Measurements from ENCODE around the gene SMARCD3. TPM values are rescaled to one million over a fixed set of nuclear protein-coding genes. Genes with fewer than 3 reads are reported as not detected.

Gene SMARCD3
- total and polyA plus RNA-seq, 2 of the 4 experiments (the other 2 are of a cell fraction) = 37.5 to 48.5 TPM

DNA sequence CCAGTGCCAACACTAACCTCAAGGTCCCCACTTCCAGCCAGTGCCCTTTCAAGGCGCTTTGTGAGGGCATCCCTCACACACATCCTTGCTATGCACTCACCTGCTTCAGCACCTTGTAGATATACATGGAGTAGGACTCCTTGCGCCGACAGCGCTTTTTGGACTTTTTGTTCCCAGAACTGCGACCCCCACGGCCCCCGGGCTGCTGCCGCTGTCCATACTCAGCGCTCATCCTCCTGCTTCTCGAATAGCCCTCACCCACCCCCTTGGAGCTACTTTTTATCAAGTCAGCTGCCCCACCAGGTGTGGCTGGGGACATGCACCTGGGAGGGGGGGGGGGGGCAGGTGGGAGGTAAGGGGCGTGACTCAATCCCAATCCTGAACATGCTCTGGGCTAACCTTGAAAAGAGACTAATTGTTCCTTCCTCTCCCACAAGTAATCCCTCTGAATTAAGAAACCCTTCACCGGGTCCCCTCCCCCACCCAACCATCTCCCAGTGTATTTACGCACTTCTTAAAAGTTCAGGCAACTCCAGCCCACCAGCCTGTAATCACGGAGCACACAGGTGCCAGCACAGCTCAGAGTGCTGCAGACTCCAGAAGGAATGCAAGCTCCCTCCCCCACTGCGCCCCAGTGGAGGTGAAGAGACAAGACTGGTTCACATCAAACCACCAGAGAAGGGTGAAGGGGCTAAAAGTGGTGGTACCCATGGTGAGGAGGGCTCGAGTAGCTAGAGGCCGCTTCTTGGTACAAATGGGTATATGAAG, 38.2 kb downstream of the SMARCD3 start, which contains the start of gene H2BK1:
Gene H2BK1, minus strand, starts transcription at position 402 of the 768 bp plus-strand sequence. Its CDS starts 170 bp downstream, at position 232.
- dilution Hi-C loops (cut with HindIII; ENCODE audit: low sequenced_read_pairs, unreplicated experiment) = no loop called here
- Histone ChIP-seq H3K14ac (replicated peaks; ENCODE audit: low read depth, low read length) (no peak within 1 kb of the TSS), H4K91ac (ENCODE audit: insufficient read depth, low read depth, low read length) (no peak within 1 kb of the TSS), H2AK5ac (ENCODE audit: low read depth, low read length) (no peak within 1 kb of the TSS), H2BK15ac (ENCODE audit: low read depth, low read length) (no peak within 1 kb of the TSS), H2BK20ac (ENCODE audit: low read depth, low read length) (no peak within 1 kb of the TSS), H3K36me3 (ENCODE audit: control insufficient read depth, insufficient read depth, low read length) (peaks cover 27% of the 10 kb centered on the region), H3K23ac (ENCODE audit: low read depth, low read length) (no peak within 1 kb of the TSS), H3K9me1 (ENCODE audit: insufficient read depth, low read length) (no peaks in the 10 kb centered on the region; the same call in 1 of the 2 replicates), H2AFZ (replicated peaks; ENCODE audit: low read length, poor library complexity) (no peak within 1 kb of the TSS), H3K27me3 (ENCODE audit: control insufficient read depth, insufficient read depth, low read length) (peaks cover 29% of the 10 kb centered on the region), H4K8ac (ENCODE audit: low read depth in 2 of 2, low read length in 2 of 2) (no peak within 1 kb of the TSS), H3K9ac (ENCODE audit: low read depth, low read length) (no peak within 1 kb of the TSS), H2BK5ac (ENCODE audit: low read depth, low read length, poor library complexity, severe bottlenecking) (no peak within 1 kb of the TSS), H3K18ac (ENCODE audit: low read depth, low read length) (no peak within 1 kb of the TSS), H3K4me3 (ENCODE audit: insufficient read depth, low read depth, low read length) (no peak within 1 kb of the TSS), H3K4me1 (ENCODE audit: control insufficient read depth, insufficient read depth, low read length) (no peaks in the 10 kb centered on the region), H3K56ac (ENCODE audit: extremely low read depth, insufficient read depth, low read length) (no peak within 1 kb of the TSS), H3K4me2 (ENCODE audit: low read depth, low read length) (no peak within 1 kb of the TSS), H4K5ac (ENCODE audit: low read depth, low read length) (no peak within 1 kb of the TSS), H3K27ac (ENCODE audit: insufficient read depth, low read length) (no peak within 1 kb of the TSS), H3K4ac (ENCODE audit: low read depth, low read length) (no peak within 1 kb of the TSS), H2AK9ac (replicated peaks; ENCODE audit: low read depth, low read length, poor library complexity) (no peak within 1 kb of the TSS), H4K20me1 (ENCODE audit: insufficient read depth, low read length) (no peaks in the 10 kb centered on the region), H3K79me1 (ENCODE audit: low read depth in 1 of 2, low read length in 2 of 2) (no peaks in the 10 kb centered on the region), H3K9me3 (ENCODE audit: control insufficient read depth, insufficient read depth, low read length) (no peaks in the 10 kb centered on the region), H2BK120ac (ENCODE audit: low read depth, low read length) (no peak within 1 kb of the TSS)
- intact Hi-C loops (cut with micrococcal nuclease) = no loop called here
- ChIA-PET POLR2A (ENCODE audit: unreplicated experiment) (no interaction called here), CTCF (no interaction called here)
- ATAC-seq (ENCODE audit: low read depth) (no peak), DNase-seq (no peak)
- no CpG with 5 or more reads among the region's 17 CpGs for WGBS, 2 experiments (ENCODE audit: extremely low coverage in 2 of 2, insufficient read length in 1 of 2)
- no TSS peak for BruUV-seq (replicated peaks)
- TF ChIP-seq ELK1 (IDR thresholded peaks at IDR 0.05; ENCODE audit: borderline replicate concordance, low read depth, low read length) = no peak
- no peak for TF ChIP-seq CHD1 (IDR thresholded peaks at IDR 0.05; ENCODE audit: low read depth, low read length)
- no peak for TF ChIP-seq RFX5 (IDR thresholded peaks at IDR 0.05; ENCODE audit: low read depth, low read length)
- no peak for TF ChIP-seq USF2 (IDR thresholded peaks at IDR 0.05; ENCODE audit: low read depth, low read length)
- no peak for TF ChIP-seq NFE2L2 (IDR thresholded peaks at IDR 0.05; ENCODE audit: low read depth, low read length)
- no peak for TF ChIP-seq POLR2A (IDR thresholded peaks at IDR 0.05; ENCODE audit: low read depth, low read length)
- TF ChIP-seq MAFK (IDR thresholded peaks at IDR 0.05; ENCODE audit: low read depth, low read length) = no peak
- no peak for TF ChIP-seq FOS (IDR thresholded peaks at IDR 0.05; ENCODE audit: low read depth, low read length)
- TF ChIP-seq RAD21 (IDR thresholded peaks at IDR 0.05; ENCODE audit: low read length) = no peak
- TF ChIP-seq CTCF (conservative IDR thresholded peaks at IDR 0.05; ENCODE audit: low read depth, low read length) = no peak
- in situ Hi-C loops (cut with MboI; ENCODE audit: low sequenced_read_pairs) = no loop called here
